GM18951 (cell line): ENCODE measurements around the gene FMN1.
"Not testable (repeated sequence)": the region's sequence is repeated elsewhere in the genome, so short reads cannot be mapped to it uniquely, and the experiment has no call there.

Source experiments
- POLR2A ChIP-seq: IDR thresholded peaks from 4 replicates; pipeline ENCODE4 v1.6.1; 2011; ENCODE audit warnings: mild to moderate bottlenecking; ENCODE audit not compliant: insufficient read length, insufficient read depth; ENCODE audit errors: extremely low read depth
- in situ Hi-C: fragments of 300-500 bp; cut with MboI; formaldehyde crosslinking; loops from one replicate; pipeline ENCODE4 v1.12.0; 2022; ENCODE audit warnings: low sequenced_read_pairs, mixed read lengths, inconsistent platforms; ENCODE audit not compliant: unreplicated experiment

FMN1 gene

GRCh38 chr15:33083232-33084081, 111.1 kb downstream of the FMN1 start:
- TF ChIP-seq POLR2A, result no peak
- in situ Hi-C loops, result loop anchor here (25.0 kb wide), 1 partner anchor 629 kb away; no protein-coding TSS in a partner anchor

DNA sequence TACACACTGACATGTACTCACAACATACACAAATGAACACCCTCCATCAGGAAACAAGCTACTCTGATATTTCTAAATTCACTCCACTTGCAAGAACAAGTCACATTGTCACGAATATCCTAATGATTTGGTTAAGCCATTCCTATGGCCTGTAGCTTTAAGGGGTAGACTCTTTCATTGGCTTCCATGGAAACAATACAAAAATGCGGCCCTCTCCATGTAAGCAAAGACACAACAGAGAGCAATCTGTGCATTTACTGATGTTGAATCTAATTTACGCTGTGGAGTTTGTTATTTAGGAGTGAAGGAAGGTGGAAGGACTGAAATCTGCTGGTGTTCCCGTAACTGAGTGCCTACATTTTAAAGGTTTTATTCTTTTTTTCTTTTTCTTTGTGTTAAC, 114.5 kb downstream of the FMN1 start:
- in situ Hi-C loops, result loop anchor here (25.0 kb wide), 1 partner anchor 632 kb away; no protein-coding TSS in a partner anchor
- TF ChIP-seq POLR2A, result no peak

- in situ Hi-C loops, result loop anchor here (25.0 kb wide), 1 partner anchor 634 kb away; no protein-coding TSS in a partner anchor
- no peak for TF ChIP-seq POLR2A
Observed at GRCh38 chr15:33078607-33079006, 115.9 kb downstream of the FMN1 start.

GRCh38 chr15:33076937-33077336, 117.6 kb downstream of the FMN1 start:
- in situ Hi-C loops, result loop anchor here (25.0 kb wide), 1 partner anchor 635 kb away; no protein-coding TSS in a partner anchor
- no peak for TF ChIP-seq POLR2A

DNA sequence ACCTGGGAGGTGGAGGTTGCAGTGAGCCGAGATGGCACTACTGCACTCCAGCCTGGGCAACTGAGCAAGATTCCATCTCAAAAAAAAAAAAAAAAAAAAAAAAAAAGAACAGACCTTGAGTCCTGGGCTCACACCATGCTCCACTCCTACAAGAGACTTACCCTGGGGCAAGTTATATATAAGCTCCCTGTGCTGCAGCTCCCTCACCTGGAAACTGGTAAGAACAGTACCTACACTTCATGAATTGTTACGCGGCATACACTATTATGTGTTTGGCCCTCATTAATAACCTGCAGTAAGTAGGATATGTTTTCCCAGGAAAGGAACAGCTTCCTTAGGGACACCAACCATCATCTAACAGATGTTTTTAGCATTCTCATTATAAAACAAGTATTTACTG, 119.6 kb downstream of the FMN1 start:
- in situ Hi-C loops, result loop anchor here (25.0 kb wide), 1 partner anchor 637 kb away; no protein-coding TSS in a partner anchor
- no peak for TF ChIP-seq POLR2A

GRCh38 chr15:33074212-33074611, 120.3 kb downstream of the FMN1 start:
- in situ Hi-C loops, result no loop called here
- no peak for TF ChIP-seq POLR2A

- no peak for TF ChIP-seq POLR2A
Observed at GRCh38 chr15:33071451-33071850, 123.1 kb downstream of the FMN1 start.

GRCh38 chr15:33069903-33070302, 124.6 kb downstream of the FMN1 start:
- in situ Hi-C loops, result not testable (repeated sequence)

More at GRCh38 chr15:33071451-33071850, 123.1 kb downstream of the FMN1 start:
- in situ Hi-C loops, result no loop called here

DNA sequence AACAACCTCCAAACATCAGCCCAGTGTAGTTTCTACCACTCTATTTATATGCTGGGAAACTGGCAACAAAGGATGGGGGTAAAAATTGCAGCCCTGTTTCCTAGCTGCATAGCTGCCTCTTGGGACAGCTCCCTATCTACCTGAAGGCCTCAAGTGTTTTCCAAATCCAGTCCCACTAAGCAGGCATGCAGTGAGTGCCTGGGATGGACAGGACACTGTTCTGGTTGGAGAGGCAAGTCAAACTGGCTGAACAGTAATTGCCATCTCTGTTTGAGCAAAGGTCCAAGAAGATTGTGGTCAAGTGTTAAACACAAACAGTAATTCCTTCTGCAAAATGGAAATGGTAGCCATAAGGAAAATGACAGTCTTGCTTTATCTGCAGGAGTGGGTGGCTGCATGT, 125.4 kb downstream of the FMN1 start:
- in situ Hi-C loops, result no loop called here
- no peak for TF ChIP-seq POLR2A

DNA sequence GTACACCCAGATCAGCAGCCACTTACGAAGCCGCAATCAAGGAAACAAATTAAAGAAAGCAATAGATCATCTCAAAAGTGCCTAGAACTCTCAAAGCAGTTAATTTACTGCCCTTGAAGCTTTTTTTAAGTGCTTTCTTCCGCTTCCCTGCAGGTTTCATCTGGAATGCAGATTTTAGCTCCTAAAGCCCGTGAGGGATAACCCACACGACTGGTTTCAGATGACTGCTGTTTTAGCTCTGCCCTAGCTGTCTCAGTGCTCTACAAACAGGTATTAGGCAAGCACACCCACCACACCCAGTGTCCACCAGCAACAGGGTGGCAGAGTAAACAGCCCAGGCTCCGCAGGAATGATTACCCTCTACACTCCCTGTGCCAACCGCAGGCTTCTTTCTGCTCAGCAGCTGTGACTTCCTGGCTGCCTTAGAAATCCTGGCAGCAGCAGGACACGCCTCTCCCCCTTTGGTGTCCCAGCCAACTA, 126.0 kb downstream of the FMN1 start:
- in situ Hi-C loops, result no loop called here
- TF ChIP-seq POLR2A, result no peak

- in situ Hi-C loops, result no loop called here
- TF ChIP-seq POLR2A, result no peak
Observed at GRCh38 chr15:33068007-33068481, 126.5 kb downstream of the FMN1 start.

DNA sequence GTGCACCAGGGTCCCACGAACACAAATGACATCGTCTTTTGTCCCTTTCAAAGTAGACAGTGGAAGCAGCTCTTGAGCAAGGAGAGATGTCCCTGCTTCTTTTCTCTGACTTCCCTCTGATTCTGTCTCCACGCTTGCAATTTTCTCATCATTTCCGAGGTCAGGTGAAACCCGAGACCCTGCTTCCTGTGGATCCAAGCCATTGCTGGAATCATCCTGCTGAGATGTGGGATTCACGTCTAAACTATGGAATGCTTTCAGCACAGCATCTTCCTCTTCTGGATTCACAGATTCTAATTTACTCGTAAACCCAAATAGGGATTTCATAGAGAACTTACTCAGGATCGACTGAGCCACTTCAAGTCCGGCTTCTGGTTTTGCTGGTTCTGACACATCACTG, 127.1 kb downstream of the FMN1 start:
- TF ChIP-seq POLR2A, result no peak
- in situ Hi-C loops, result no loop called here

- in situ Hi-C loops, result no loop called here
- TF ChIP-seq POLR2A, result no peak
Observed at GRCh38 chr15:33066584-33066983, 127.9 kb downstream of the FMN1 start.

DNA sequence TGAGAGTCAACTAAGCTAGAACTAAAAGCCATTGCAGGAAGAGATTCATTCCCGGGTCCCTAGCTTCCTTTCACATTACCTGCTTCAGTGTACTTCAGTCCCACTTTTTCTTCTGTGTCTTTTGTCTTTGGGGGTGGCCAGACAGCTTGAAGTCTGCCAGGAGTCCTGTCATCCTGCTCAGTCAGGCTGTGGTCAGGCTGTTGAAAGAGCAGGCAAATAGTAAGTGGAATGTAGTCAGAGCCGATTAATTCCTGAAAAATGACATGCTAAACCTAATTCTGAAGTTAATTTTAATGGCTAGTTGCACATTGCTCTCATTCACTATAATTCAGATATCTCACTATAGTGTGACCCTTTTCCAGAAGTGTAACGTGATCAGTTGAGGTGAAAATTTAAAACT, 129.6 kb downstream of the FMN1 start:
- in situ Hi-C loops, result no loop called here
- TF ChIP-seq POLR2A, result no peak
